Loucy (cell line): Measurements from ENCODE around the gene HIVEP2.

ENCODE experiments used
- CTCF ChIP-seq: fragments of 200-600 bp; sonication (generic); conservative IDR thresholded peaks from 2 replicates; pipeline ENCODE4 v1.5.1; 2014; ENCODE audit warnings: mild to moderate bottlenecking, antibody characterized with exemption, low read length
- EZH2phosphoT487 ChIP-seq: fragments of 200-600 bp; IDR thresholded peaks from 2 replicates; pipeline ENCODE4 v1.6.1; 2018; ENCODE audit warnings: antibody characterized with exemption, mild to moderate bottlenecking, moderate library complexity, borderline replicate concordance

GRCh38 chr6:142937986-142938385 is 7.0 kb downstream of the HIVEP2 start:
- no peak for TF ChIP-seq CTCF
- TF ChIP-seq EZH2phosphoT487, result no peak
